ENCODE measurements around the gene FOXK2.

DNA sequence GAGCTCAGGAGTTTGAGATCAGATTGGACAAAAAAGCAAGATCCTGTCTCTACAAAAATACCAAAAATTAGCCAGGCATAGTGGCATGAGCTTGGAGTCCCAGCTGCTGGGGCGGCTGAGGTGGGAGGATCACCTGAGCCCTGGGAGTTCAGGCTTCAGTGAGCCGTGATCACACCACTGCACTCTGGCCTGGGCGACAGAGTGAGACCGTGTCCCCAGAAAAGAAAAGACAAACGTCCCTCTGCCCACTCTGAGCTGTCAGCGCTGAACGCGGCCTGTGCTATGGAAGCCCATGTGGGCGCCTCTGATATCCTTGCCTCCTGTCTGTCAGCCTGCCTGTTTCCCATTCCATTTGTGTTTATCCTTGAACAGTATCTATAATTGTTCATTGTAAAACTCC, 50.7 kb downstream of the FOXK2 start:
- TF ChIP-seq POLR2A (IDR thresholded peaks at IDR 0.05): no peak
- TF ChIP-seq, protein P1, sequence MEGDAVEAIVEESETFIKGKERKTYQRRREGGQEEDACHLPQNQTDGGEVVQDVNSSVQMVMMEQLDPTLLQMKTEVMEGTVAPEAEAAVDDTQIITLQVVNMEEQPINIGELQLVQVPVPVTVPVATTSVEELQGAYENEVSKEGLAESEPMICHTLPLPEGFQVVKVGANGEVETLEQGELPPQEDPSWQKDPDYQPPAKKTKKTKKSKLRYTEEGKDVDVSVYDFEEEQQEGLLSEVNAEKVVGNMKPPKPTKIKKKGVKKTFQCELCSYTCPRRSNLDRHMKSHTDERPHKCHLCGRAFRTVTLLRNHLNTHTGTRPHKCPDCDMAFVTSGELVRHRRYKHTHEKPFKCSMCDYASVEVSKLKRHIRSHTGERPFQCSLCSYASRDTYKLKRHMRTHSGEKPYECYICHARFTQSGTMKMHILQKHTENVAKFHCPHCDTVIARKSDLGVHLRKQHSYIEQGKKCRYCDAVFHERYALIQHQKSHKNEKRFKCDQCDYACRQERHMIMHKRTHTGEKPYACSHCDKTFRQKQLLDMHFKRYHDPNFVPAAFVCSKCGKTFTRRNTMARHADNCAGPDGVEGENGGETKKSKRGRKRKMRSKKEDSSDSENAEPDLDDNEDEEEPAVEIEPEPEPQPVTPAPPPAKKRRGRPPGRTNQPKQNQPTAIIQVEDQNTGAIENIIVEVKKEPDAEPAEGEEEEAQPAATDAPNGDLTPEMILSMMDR (IDR thresholded peaks at IDR 0.05): no peak
